ENCODE results near the gene NRXN3. TPM values are rescaled to one million over a fixed set of nuclear protein-coding genes. Genes with fewer than 3 reads are reported as not detected.

The NRXN3 gene
- total RNA-seq, 1 donor from 2014 or later, result 18.0 TPM

- Histone ChIP-seq H3K36me3 (ENCODE audit: insufficient read depth, low read length) (no peaks in the 10 kb centered on the region), H3K4me3 (ENCODE audit: insufficient read depth, low read depth, low read length) (no peak overlapping the region), H3K4me1 (ENCODE audit: insufficient read depth, low read length) (peaks cover 3% of the 10 kb centered on the region), H2AFZ (ENCODE audit: low read depth, low read length) (no peak overlapping the region), H3K27me3 (ENCODE audit: insufficient read depth, low read length) (no peaks in the 10 kb centered on the region), H3K4me2 (ENCODE audit: low read length) (no peak overlapping the region), H3K79me2 (ENCODE audit: insufficient read depth, low read length) (no peaks in the 10 kb centered on the region), H3K9ac (ENCODE audit: low read length) (no peak overlapping the region), H4K20me1 (ENCODE audit: insufficient read depth, low read length) (no peaks in the 10 kb centered on the region), H3K27ac (ENCODE audit: low read depth, low read length) (no peak overlapping the region), H3K9me3 (ENCODE audit: insufficient read depth, low read depth, low read length) (no peaks in the 10 kb centered on the region)
- no peak for FAIRE-seq
- Mint-ChIP-seq H3K4me3 (ENCODE audit: unreplicated experiment) (no peak overlapping the region), H3K27ac (ENCODE audit: unreplicated experiment) (no peak overlapping the region), H3K27me3 (ENCODE audit: low read depth, unreplicated experiment) (no peaks in the 10 kb centered on the region), H3K36me3 (ENCODE audit: low read depth, unreplicated experiment) (no peaks in the 10 kb centered on the region), H3K9me3 (ENCODE audit: unreplicated experiment) (no peaks in the 10 kb centered on the region), H3K4me1 (ENCODE audit: low read depth, unreplicated experiment) (peaks cover 9% of the 10 kb centered on the region)
- no peak for DNase-seq (ENCODE audit: low read depth)
- TF ChIP-seq EZH2 (IDR thresholded peaks at IDR 0.05; ENCODE audit: insufficient read depth, low read length), result no peak
- TF ChIP-seq, protein P1, sequence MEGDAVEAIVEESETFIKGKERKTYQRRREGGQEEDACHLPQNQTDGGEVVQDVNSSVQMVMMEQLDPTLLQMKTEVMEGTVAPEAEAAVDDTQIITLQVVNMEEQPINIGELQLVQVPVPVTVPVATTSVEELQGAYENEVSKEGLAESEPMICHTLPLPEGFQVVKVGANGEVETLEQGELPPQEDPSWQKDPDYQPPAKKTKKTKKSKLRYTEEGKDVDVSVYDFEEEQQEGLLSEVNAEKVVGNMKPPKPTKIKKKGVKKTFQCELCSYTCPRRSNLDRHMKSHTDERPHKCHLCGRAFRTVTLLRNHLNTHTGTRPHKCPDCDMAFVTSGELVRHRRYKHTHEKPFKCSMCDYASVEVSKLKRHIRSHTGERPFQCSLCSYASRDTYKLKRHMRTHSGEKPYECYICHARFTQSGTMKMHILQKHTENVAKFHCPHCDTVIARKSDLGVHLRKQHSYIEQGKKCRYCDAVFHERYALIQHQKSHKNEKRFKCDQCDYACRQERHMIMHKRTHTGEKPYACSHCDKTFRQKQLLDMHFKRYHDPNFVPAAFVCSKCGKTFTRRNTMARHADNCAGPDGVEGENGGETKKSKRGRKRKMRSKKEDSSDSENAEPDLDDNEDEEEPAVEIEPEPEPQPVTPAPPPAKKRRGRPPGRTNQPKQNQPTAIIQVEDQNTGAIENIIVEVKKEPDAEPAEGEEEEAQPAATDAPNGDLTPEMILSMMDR (IDR thresholded peaks at IDR 0.05; ENCODE audit: insufficient read depth, low read depth, low read length), result no peak
These were observed 1558.2 kb downstream of the NRXN3 start for GRCh38 chr14:79728331-79728730.

GRCh38 chr14:79729731-79730130 lies 1559.6 kb downstream of the NRXN3 start:
- no peak overlapping the region for H3K4me2 ChIP-seq (ENCODE audit: low read length)
- no peak overlapping the region for H3K9ac ChIP-seq (ENCODE audit: low read length)
- peaks cover 3% of the 10 kb centered on the region for H3K4me1 ChIP-seq (ENCODE audit: insufficient read depth, low read length)
- peaks cover 9% of the 10 kb centered on the region for H3K4me1 Mint-ChIP-seq (ENCODE audit: low read depth, unreplicated experiment)
- H4K20me1 ChIP-seq (ENCODE audit: insufficient read depth, low read length), result no peaks in the 10 kb centered on the region
- H3K9me3 Mint-ChIP-seq (ENCODE audit: unreplicated experiment), result no peaks in the 10 kb centered on the region
- TF ChIP-seq EZH2 (IDR thresholded peaks at IDR 0.05; ENCODE audit: insufficient read depth, low read length), result no peak
- TF ChIP-seq, protein P1 (IDR thresholded peaks at IDR 0.05; ENCODE audit: insufficient read depth, low read depth, low read length), result no peak
- H3K27me3 Mint-ChIP-seq (ENCODE audit: low read depth, unreplicated experiment), result no peaks in the 10 kb centered on the region
- no peak for DNase-seq (ENCODE audit: low read depth)
- no peaks in the 10 kb centered on the region for H3K9me3 ChIP-seq (ENCODE audit: insufficient read depth, low read depth, low read length)
- H3K27ac ChIP-seq (ENCODE audit: low read depth, low read length), result no peak overlapping the region
- H3K27me3 ChIP-seq (ENCODE audit: insufficient read depth, low read length), result no peaks in the 10 kb centered on the region
- H3K36me3 ChIP-seq (ENCODE audit: insufficient read depth, low read length), result no peaks in the 10 kb centered on the region
- no peaks in the 10 kb centered on the region for H3K79me2 ChIP-seq (ENCODE audit: insufficient read depth, low read length)
- H3K36me3 Mint-ChIP-seq (ENCODE audit: low read depth, unreplicated experiment), result no peaks in the 10 kb centered on the region
- H3K4me3 Mint-ChIP-seq (ENCODE audit: unreplicated experiment), result no peak overlapping the region
- no peak overlapping the region for H3K4me3 ChIP-seq (ENCODE audit: insufficient read depth, low read depth, low read length)
- no peak for FAIRE-seq
- no peak overlapping the region for H2AFZ ChIP-seq (ENCODE audit: low read depth, low read length)
- H3K27ac Mint-ChIP-seq (ENCODE audit: unreplicated experiment), result no peak overlapping the region

- Mint-ChIP-seq H3K9me3 (ENCODE audit: unreplicated experiment) (peaks cover under 1% of the 10 kb centered on the region), H3K27me3 (ENCODE audit: low read depth, unreplicated experiment) (no peaks in the 10 kb centered on the region), H3K4me1 (ENCODE audit: low read depth, unreplicated experiment) (peaks cover 9% of the 10 kb centered on the region), H3K4me3 (ENCODE audit: unreplicated experiment) (no peak overlapping the region), H3K27ac (ENCODE audit: unreplicated experiment) (no peak overlapping the region), H3K36me3 (ENCODE audit: low read depth, unreplicated experiment) (no peaks in the 10 kb centered on the region)
- FAIRE-seq, result no peak
- Histone ChIP-seq H3K4me2 (ENCODE audit: low read length) (no peak overlapping the region), H3K27me3 (ENCODE audit: insufficient read depth, low read length) (no peaks in the 10 kb centered on the region), H3K4me1 (ENCODE audit: insufficient read depth, low read length) (peaks cover 3% of the 10 kb centered on the region), H3K27ac (ENCODE audit: low read depth, low read length) (no peak overlapping the region), H3K9ac (ENCODE audit: low read length) (no peak overlapping the region), H2AFZ (ENCODE audit: low read depth, low read length) (no peak overlapping the region), H3K36me3 (ENCODE audit: insufficient read depth, low read length) (no peaks in the 10 kb centered on the region), H3K4me3 (ENCODE audit: insufficient read depth, low read depth, low read length) (no peak overlapping the region), H3K9me3 (ENCODE audit: insufficient read depth, low read depth, low read length) (no peaks in the 10 kb centered on the region), H4K20me1 (ENCODE audit: insufficient read depth, low read length) (no peaks in the 10 kb centered on the region), H3K79me2 (ENCODE audit: insufficient read depth, low read length) (no peaks in the 10 kb centered on the region)
- no peak for TF ChIP-seq EZH2 (IDR thresholded peaks at IDR 0.05; ENCODE audit: insufficient read depth, low read length)
- TF ChIP-seq, protein P1 (IDR thresholded peaks at IDR 0.05; ENCODE audit: insufficient read depth, low read depth, low read length), result no peak
- no peak for DNase-seq (ENCODE audit: low read depth)
These were observed 1560.0 kb downstream of the NRXN3 start for GRCh38 chr14:79730196-79730595.

Measured in astrocyte (in vitro differentiated cells and primary cell).